SK-N-SH treated with all-trans-retinoic acid at 6 μM for 48 hours (cell line): Measurements from ENCODE around the gene IL26.

Experiments used
- CREB5 ChIP-seq: fragments of 250-450 bp; sonication (Bioruptor Pico); IDR thresholded peaks from 2 replicates; pipeline ENCODE4 v1.5.1; 2020; ENCODE audit warnings: low read depth, mild to moderate bottlenecking, moderate library complexity
- CSDC2 ChIP-seq: fragments of 250-450 bp; sonication (Bioruptor Pico); IDR thresholded peaks from 2 replicates; pipeline ENCODE4 v1.5.0; 2020; ENCODE audit warnings: mild to moderate bottlenecking, moderate library complexity
- ISL1 ChIP-seq: fragments of 250-450 bp; sonication (Bioruptor Pico); IDR thresholded peaks from 2 replicates; pipeline ENCODE4 v2.1.2; 2022; ENCODE audit warnings: mild to moderate bottlenecking, moderate library complexity
- PATZ1 ChIP-seq: fragments of 250-450 bp; sonication (Bioruptor Pico); IDR thresholded peaks from 2 replicates; pipeline ENCODE4 v1.8.0; 2020; ENCODE audit warnings: mild to moderate bottlenecking, moderate library complexity, borderline replicate concordance
- TCF4 ChIP-seq: fragments of 250-450 bp; sonication (Bioruptor Pico); IDR thresholded peaks from 2 replicates; pipeline ENCODE4 v1.8.0; 2021; ENCODE audit warnings: mild to moderate bottlenecking, moderate library complexity, borderline replicate concordance
- TSHZ2 ChIP-seq: fragments of 250-450 bp; sonication (Bioruptor Pico); IDR thresholded peaks from 2 replicates; pipeline ENCODE4 v1.5.0; 2020; ENCODE audit warnings: mild to moderate bottlenecking, moderate library complexity
- ZNF8 ChIP-seq: fragments of 450-650 bp; formaldehyde crosslinking; IDR thresholded peaks from 2 replicates; pipeline ENCODE4 v1.5.0; 2020; ENCODE audit warnings: mild to moderate bottlenecking, moderate library complexity

- TF ChIP-seq ZNF8 (CRISPR knock-in tag) (no peak), CREB5 (CRISPR knock-in tag) (no peak), CSDC2 (CRISPR knock-in tag) (no peak), ISL1 (CRISPR knock-in tag) (no peak), TSHZ2 (CRISPR knock-in tag) (no peak), PATZ1 (no peak), TCF4 (CRISPR knock-in tag) (no peak)
These were observed 4.3 kb upstream of the IL26 start for GRCh38 chr12:68229956-68230355.
